ENCODE results near the gene FHOD3.

The FHOD3 gene

GRCh38 chr18:36297417-36298125, at the start of gene FHOD3:
Gene FHOD3, plus strand, starts transcription at chr18:36297713. Its CDS starts 123 bp downstream, at chr18:36297836.
- no peak for FAIRE-seq

- FAIRE-seq, result no peak
Measured at GRCh38 chr18:36249392-36249791, 48.1 kb upstream of the FHOD3 start.

GRCh38 chr18:36250827-36251226, 46.7 kb upstream of the FHOD3 start:
- no peak for FAIRE-seq

GRCh38 chr18:36255072-36255698, 42.3 kb upstream of the FHOD3 start:
- no peak for FAIRE-seq

- no peak for FAIRE-seq
Measured at GRCh38 chr18:36256094-36256493, 41.4 kb upstream of the FHOD3 start.

- no peak for FAIRE-seq
Measured at GRCh38 chr18:36262971-36263370, 34.5 kb upstream of the FHOD3 start.

GRCh38 chr18:36264283-36264682, 33.2 kb upstream of the FHOD3 start:
- no peak for FAIRE-seq

GRCh38 chr18:36265015-36265414, 32.5 kb upstream of the FHOD3 start:
- no peak for FAIRE-seq

- FAIRE-seq, result no peak
Measured at GRCh38 chr18:36269157-36269556, 28.4 kb upstream of the FHOD3 start.

- FAIRE-seq, result no peak
Measured at GRCh38 chr18:36271153-36271552, 26.4 kb upstream of the FHOD3 start.

- FAIRE-seq, result no peak
Measured at GRCh38 chr18:36273347-36273746, 24.2 kb upstream of the FHOD3 start.

- no peak for FAIRE-seq
Measured at GRCh38 chr18:36274083-36274715, 23.3 kb upstream of the FHOD3 start.

- FAIRE-seq, result no peak
Measured at GRCh38 chr18:36275561-36275960, 22.0 kb upstream of the FHOD3 start.

- no peak for FAIRE-seq
Measured at GRCh38 chr18:36279001-36279400, 18.5 kb upstream of the FHOD3 start.

- FAIRE-seq, result no peak
Measured at GRCh38 chr18:36281936-36282335, 15.6 kb upstream of the FHOD3 start.

- no peak for FAIRE-seq
Measured at GRCh38 chr18:36283448-36283847, 14.1 kb upstream of the FHOD3 start.

GRCh38 chr18:36284268-36284667, 13.2 kb upstream of the FHOD3 start:
- no peak for FAIRE-seq

- peak; percentile 86 for FAIRE-seq
Measured at GRCh38 chr18:36284671-36285295, 12.7 kb upstream of the FHOD3 start.

- no peak for FAIRE-seq
Measured at GRCh38 chr18:36287653-36288052, 9.9 kb upstream of the FHOD3 start.

- FAIRE-seq, result no peak
Measured at GRCh38 chr18:36288689-36289088, 8.8 kb upstream of the FHOD3 start.

GRCh38 chr18:36294031-36294430, 3.5 kb upstream of the FHOD3 start:
- FAIRE-seq, result no peak

- FAIRE-seq, result no peak
Measured at GRCh38 chr18:36295214-36295613, 2.3 kb upstream of the FHOD3 start.

- no peak for FAIRE-seq
Measured at GRCh38 chr18:36295880-36296301, 1.6 kb upstream of the FHOD3 start.

Data from G401.6 (cell line).